VCaP (cell line): Measurements from ENCODE around the gene GAB2.
"Not testable (repeated sequence)": the region's sequence is repeated elsewhere in the genome, so short reads cannot be mapped to it uniquely, and the experiment has no call there.

Source experiments
- H3K27ac ChIP-seq: fragments of 450-650 bp; 2 replicates; pipeline ENCODE4 v1.5.1; 2017
- TF ChIP-seq, protein P1 (sequence below): fragments of 450-650 bp; conservative IDR thresholded peaks from 2 replicates; pipeline ENCODE4 v1.5.1; 2017; ENCODE audit warnings: mild to moderate bottlenecking, moderate library complexity

Gene GAB2

DNA sequence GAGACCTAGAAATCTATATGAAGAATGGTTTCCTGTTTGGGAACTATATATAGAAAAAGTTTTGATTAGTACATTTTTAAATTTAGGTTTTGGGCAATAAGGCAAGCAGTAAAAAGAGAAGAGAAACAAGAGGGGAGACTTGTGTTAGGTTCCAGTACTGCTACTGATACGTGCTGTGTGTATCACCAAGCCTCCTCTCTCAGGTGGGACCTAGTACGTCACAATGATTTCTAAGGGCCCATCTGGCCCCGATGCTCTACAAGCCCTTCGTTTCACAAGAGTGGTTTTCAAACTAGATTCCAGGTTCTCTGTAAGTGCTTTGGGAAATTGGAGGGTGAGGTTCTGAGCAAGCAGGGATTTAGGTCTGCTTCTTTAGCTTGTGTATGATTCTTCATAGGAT, 189.7 kb downstream of the GAB2 start:
- TF ChIP-seq, protein P1, sequence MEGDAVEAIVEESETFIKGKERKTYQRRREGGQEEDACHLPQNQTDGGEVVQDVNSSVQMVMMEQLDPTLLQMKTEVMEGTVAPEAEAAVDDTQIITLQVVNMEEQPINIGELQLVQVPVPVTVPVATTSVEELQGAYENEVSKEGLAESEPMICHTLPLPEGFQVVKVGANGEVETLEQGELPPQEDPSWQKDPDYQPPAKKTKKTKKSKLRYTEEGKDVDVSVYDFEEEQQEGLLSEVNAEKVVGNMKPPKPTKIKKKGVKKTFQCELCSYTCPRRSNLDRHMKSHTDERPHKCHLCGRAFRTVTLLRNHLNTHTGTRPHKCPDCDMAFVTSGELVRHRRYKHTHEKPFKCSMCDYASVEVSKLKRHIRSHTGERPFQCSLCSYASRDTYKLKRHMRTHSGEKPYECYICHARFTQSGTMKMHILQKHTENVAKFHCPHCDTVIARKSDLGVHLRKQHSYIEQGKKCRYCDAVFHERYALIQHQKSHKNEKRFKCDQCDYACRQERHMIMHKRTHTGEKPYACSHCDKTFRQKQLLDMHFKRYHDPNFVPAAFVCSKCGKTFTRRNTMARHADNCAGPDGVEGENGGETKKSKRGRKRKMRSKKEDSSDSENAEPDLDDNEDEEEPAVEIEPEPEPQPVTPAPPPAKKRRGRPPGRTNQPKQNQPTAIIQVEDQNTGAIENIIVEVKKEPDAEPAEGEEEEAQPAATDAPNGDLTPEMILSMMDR: no peak

DNA sequence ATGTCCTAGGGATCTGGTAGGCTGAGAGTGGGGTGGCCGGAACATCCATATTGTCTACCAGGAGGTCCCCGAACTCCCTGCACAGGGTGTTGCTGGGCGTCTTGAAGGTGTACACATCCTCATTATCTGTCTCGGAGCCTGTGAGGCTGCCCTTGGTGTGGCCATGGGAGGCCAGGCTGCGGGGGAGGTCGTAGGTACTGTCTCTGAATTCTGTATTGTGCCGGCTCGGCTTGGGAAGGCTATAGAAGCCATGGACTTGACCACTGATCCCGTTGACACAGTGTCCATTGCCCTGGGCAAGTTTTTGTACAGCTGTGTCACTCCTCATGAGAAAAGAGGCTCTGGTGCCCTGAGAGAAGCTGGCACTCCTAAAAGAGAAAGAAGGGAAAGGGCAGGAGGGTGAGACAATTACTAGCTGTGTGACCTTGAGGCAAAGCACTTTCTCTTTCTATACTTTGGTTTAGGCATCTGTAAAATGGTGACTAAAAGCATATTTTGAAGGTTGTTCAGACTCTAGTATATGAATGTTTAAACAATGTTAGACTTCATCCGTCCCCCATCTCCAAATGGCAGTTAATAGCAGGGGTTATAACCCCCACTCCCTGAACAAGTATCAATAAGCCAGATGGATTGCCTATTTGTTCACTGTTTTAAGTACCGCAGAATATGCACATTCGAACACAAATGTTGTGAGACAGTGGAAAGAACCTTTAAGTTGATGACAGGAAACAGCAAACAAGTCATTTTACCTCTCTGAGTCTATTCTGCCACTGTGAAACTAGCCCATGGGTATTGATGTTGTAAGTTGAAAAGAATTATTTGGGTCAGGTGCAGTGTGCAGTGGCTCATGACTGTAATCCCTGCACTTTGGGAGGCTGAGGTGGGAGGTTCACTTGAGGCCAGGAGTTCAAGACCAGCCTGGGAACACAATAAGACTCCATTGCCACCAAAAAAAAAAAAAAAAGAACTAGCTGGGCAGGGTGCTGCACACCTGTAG, 190.6 kb downstream of the GAB2 start:
- TF ChIP-seq, protein P1: no peak

More for the DNA sequence above, 189.7 kb downstream of the GAB2 start:
- no peak overlapping the region for H3K27ac ChIP-seq

DNA sequence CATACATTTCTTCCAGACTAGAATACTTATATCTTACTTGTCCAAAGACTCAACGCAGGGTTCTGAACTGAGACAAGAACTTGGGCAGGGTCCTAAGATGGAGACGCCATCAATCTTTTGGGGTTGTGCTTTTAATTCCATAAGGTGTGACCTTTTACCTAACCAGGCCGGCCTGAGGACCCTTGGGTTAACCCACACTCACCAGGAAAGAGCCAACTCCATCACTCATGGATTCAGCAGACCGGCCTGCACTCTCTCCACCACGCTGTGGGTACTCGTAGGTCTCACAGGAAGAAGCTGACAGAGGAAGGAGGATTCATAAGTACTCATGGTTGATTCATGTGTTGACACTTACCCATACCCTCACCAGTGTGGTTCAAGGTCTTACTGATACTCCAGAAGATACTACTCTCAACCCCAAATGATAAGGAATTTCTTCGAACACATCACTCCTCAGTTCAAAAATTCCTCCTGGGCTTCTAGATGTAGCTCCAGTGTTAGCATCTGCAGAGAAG, 192.7 kb downstream of the GAB2 start:
- H3K27ac ChIP-seq: no peak overlapping the region
- TF ChIP-seq, protein P1: no peak

More for the DNA sequence above, 190.6 kb downstream of the GAB2 start:
- H3K27ac ChIP-seq: no peak overlapping the region

DNA sequence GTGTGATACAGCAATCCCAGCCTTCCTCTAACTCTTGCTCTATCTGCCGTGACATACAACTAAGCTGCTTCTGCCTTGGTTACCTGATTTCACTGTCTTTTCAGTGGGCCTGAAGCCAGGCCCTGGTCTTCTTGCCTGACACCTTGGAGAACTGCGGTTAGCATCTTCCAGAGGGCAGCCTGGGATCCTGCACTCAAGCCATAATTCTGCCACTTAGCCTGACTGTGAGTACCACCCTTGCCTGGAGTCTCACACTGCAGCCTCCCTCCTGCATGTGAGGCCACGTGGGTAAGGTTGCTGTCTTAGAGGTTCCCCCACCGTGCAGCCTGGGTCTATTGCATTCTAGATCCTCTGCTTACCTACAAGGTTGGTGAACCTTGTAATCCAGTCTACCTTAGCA, 193.1 kb downstream of the GAB2 start:
- H3K27ac ChIP-seq: no peak overlapping the region
- TF ChIP-seq, protein P1: no peak

DNA sequence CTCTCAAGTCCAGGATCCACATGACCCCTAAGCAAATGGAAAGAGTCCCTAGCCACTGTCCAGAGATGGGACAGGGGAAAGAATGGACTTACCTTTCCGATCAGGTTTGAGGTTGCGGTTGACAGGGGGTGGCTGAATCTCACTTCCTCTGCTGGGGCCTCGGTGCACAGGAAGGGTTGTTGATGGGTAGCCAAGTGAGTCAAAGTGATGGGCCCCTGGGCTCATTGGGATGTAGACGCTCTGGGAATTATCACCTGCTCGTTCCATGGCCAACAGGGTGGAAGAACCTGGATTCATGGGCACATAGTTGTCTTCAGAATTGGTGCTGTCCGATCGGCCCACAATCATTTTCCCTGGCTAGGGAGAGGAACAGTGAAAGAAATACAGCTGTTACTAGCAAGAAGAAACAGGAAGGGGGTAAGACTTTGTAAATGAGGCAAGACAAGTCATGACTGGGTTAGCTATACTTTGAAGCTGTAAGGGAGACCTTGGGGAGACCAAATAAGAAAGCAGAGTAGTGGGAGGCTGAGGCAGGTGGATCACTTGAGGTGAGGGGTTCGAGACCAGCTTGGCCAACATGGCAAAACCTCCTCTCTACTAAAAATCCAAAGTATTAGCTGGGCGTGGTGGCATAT, 194.2 kb downstream of the GAB2 start:
- TF ChIP-seq, protein P1: no peak

DNA sequence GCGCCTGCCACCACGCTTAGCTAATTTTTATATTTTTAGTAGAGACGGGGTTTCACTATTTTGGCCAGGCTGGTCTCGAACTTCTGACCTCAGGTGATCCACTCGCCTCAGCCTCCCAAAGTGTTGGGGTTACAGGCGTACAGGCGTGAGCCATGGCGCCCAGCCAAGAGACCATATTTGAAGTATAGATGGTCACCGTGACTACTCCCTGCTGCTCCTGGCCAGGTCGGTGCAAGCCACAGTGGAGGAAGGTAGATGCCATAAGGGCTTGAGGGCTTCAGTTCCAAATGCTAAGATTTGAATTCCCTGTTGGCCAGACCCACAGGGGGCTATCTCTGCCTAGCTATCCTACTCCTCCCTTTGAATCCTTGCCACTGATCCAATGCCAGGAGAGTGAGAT, 194.9 kb downstream of the GAB2 start:
- H3K27ac ChIP-seq: not testable (repeated sequence)

More for the DNA sequence above, 194.2 kb downstream of the GAB2 start:
- H3K27ac ChIP-seq: no peak overlapping the region

DNA sequence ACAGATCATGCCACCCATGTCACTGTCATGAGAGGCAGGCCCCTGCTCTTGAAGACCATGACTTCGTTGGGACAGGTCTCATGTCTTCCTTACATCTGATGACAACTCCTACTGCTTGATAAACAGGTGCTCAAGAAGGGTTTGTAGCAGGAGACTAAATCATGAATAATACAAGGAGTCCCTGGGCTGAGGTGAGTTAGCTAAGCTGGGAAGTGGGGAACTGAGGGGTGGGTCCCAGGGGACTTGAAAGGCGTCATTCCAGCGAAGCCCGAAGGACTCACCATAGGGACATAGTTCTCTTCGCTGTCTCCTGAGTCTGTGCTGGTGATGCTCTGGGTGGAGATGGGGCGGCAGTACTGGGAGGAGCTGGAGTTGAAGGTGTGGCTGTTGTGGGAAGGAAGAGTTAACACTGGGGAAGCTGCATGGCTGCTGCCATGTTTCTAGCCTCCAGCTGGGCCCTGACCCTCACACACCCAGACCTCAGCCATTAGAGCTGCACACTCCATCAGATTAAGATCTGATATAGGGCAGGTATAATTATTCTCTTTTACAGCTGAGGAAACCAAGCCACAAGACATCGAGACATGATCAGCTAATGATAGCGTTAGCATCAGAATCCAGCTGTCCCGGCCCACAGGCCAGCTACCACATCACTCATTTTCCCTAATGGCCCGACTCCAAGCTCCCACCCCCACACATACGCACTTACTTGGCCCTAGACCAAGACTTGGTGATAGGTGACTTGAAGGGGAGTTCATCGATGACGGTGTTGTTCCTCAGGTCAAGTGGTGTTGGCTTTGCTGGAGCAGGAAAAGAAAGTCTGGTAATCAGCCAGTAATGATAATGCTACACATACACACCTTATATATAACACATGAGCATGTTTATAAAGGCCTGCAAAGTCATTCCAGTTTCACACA, 196.0 kb downstream of the GAB2 start:
- TF ChIP-seq, protein P1: no peak
- no peak overlapping the region for H3K27ac ChIP-seq
